WTC11 (cell line): ENCODE data around the gene CTSG. TPM values are rescaled to one million over a fixed set of nuclear protein-coding genes. Genes with fewer than 3 reads are reported as not detected.

Experiments used
- ATAC-seq: fragments of 200-7000 bp; cut with Tn5 transposase; 2 replicates; pipeline ENCODE4 v1.10.0; 2021; ENCODE audit warnings: mild to moderate bottlenecking, moderate library complexity
- CTCF ChIA-PET: fragments of 300-600 bp; sonication (Branson Sonifier 250); formaldehyde crosslinking; loops from one replicate; lab custom pipeline; 2021; ENCODE audit warnings: antibody characterized with exemption; lab: Charles Lee
- POLR2A ChIA-PET: fragments of 350-600 bp; sonication (Branson Sonifier 250); formaldehyde crosslinking; loops from one replicate; lab custom pipeline; 2021; ENCODE audit warnings: antibody characterized with exemption; lab: Charles Lee
- DNase-seq: peaks from one replicate; pipeline ENCODE4 v3.0.0; 2021; ENCODE audit warnings: low spot score
- H3K27ac Mint-ChIP-seq: 2 replicates; pipeline ENCODE4 v1.8.0; 2021; ENCODE audit warnings: mixed read lengths
- H3K27me3 Mint-ChIP-seq: 2 replicates; pipeline ENCODE4 v1.8.0; 2021; ENCODE audit warnings: low read depth, mild to moderate bottlenecking, moderate library complexity, mixed read lengths
- H3K36me3 Mint-ChIP-seq: 2 replicates; pipeline ENCODE4 v1.8.0; 2021; ENCODE audit warnings: mixed read lengths
- H3K4me1 Mint-ChIP-seq: 2 replicates; pipeline ENCODE4 v1.8.0; 2022; ENCODE audit warnings: mixed read lengths
- H3K4me3 Mint-ChIP-seq: 2 replicates; pipeline ENCODE4 v1.8.0; 2021; ENCODE audit warnings: mild to moderate bottlenecking, moderate library complexity, mixed read lengths
- H3K9me3 Mint-ChIP-seq: 2 replicates; pipeline ENCODE4 v1.8.0; 2021; ENCODE audit warnings: mixed read lengths
- FOXK1 ChIP-seq: sonication (generic); formaldehyde crosslinking; IDR thresholded peaks from 2 replicates; pipeline ENCODE4 v1.8.0; 2022; ENCODE audit warnings: mild to moderate bottlenecking, moderate library complexity, missing genetic modification reagents
- GABPB1 ChIP-seq: sonication (generic); formaldehyde crosslinking; IDR thresholded peaks from 2 replicates; pipeline ENCODE4 v1.8.1; 2023; ENCODE audit warnings: mild to moderate bottlenecking, missing genetic modification reagents
- NR1H2 ChIP-seq: sonication (generic); formaldehyde crosslinking; IDR thresholded peaks from 2 replicates; pipeline ENCODE4 v1.9.0; 2021; ENCODE audit warnings: mild to moderate bottlenecking, moderate library complexity, missing genetic modification reagents
- PRRX2 ChIP-seq: fragments of 250-450 bp; sonication (Bioruptor Pico); IDR thresholded peaks from 2 replicates; pipeline ENCODE4 v1.8.0; 2021; ENCODE audit warnings: mild to moderate bottlenecking
- RORB ChIP-seq: fragments of 250-450 bp; sonication (Bioruptor Pico); IDR thresholded peaks from 2 replicates; pipeline ENCODE4 v1.9.0; 2021; ENCODE audit warnings: mild to moderate bottlenecking
- TEAD4 ChIP-seq: sonication (generic); formaldehyde crosslinking; IDR thresholded peaks from 2 replicates; pipeline ENCODE4 v1.8.0; 2022; ENCODE audit warnings: mild to moderate bottlenecking, missing genetic modification reagents
- ZNF219 ChIP-seq: sonication (generic); formaldehyde crosslinking; IDR thresholded peaks from 2 replicates; pipeline ENCODE4 v1.8.0; 2023; ENCODE audit warnings: missing genetic modification reagents, mild to moderate bottlenecking, borderline replicate concordance
- ZNF232 ChIP-seq: sonication (generic); formaldehyde crosslinking; IDR thresholded peaks from 2 replicates; pipeline ENCODE4 v1.8.0; 2022; ENCODE audit warnings: mild to moderate bottlenecking, missing genetic modification reagents
- ZNF671 ChIP-seq: fragments of 250-450 bp; sonication (Bioruptor Pico); IDR thresholded peaks from 2 replicates; pipeline ENCODE4 v1.8.0; 2021; ENCODE audit warnings: mild to moderate bottlenecking
- total RNA-seq: library from RNA; stranded (reverse); gene quantifications from 3 replicates; pipeline ENCODE4 v1.2.3, GENCODE V29; 2021
- TF ChIP-seq, protein P1 (sequence below): sonication (generic); formaldehyde crosslinking; IDR thresholded peaks from 2 replicates; pipeline ENCODE4 v1.8.0; 2022; ENCODE audit warnings: mild to moderate bottlenecking, missing genetic modification reagents
- TF ChIP-seq, protein P2 (sequence below): sonication (generic); formaldehyde crosslinking; IDR thresholded peaks from 2 replicates; pipeline ENCODE4 v1.8.0; 2022; ENCODE audit warnings: missing genetic modification reagents
- TF ChIP-seq, protein P3 (sequence below): fragments of 250-450 bp; sonication (Bioruptor Pico); IDR thresholded peaks from 2 replicates; pipeline ENCODE4 v1.9.0; 2021; ENCODE audit warnings: mild to moderate bottlenecking, borderline replicate concordance
- TF ChIP-seq, protein P4 (sequence below): sonication (generic); formaldehyde crosslinking; IDR thresholded peaks from 2 replicates; pipeline ENCODE4 v1.8.0; 2022; ENCODE audit warnings: mild to moderate bottlenecking, missing genetic modification reagents
- TF ChIP-seq, protein P5 (sequence below): sonication (generic); formaldehyde crosslinking; IDR thresholded peaks from 2 replicates; pipeline ENCODE4 v1.8.0; 2023; ENCODE audit warnings: mild to moderate bottlenecking, missing genetic modification reagents

The CTSG gene
- total RNA-seq, 1 experiment from 2014 or later: not detected

DNA sequence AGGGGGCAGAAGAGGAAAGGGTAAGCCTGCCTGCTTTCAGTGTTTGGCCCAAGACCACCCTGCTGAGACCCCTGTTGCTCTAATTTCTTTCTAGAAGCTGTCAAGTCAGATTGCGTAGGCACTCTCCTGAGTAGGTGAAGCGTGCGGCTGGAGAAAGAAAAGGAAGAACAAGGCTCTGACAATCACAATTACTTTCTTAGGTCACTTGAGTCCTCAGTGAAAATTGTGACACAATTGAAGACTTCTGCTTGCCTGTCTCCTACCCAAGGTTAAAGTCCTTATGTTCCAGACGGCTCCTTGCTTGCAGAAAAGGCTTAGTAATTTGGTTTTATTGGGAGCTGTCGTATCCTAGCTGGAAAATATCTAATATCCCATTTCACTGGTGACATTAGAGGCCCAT lies 721 bp upstream of the CTSG start:
- ChIA-PET POLR2A (no interaction called here), CTCF (no interaction called here)
- H3K4me3 Mint-ChIP-seq: no peak overlapping the region
- TF ChIP-seq ZNF219: no peak
- no peak for TF ChIP-seq NR1H2 (CRISPR knock-in tag)
- no peaks in the 10 kb centered on the region; the same call in 1 of the 2 replicates for H3K27me3 Mint-ChIP-seq
- no peak for ATAC-seq
- DNase-seq: no peak
- no peak overlapping the region for H3K27ac Mint-ChIP-seq
- peaks cover 10% of the 10 kb centered on the region; the same call in 1 of the 2 replicates for H3K4me1 Mint-ChIP-seq
- H3K36me3 Mint-ChIP-seq: no peaks in the 10 kb centered on the region
- H3K9me3 Mint-ChIP-seq: no peaks in the 10 kb centered on the region

DNA sequence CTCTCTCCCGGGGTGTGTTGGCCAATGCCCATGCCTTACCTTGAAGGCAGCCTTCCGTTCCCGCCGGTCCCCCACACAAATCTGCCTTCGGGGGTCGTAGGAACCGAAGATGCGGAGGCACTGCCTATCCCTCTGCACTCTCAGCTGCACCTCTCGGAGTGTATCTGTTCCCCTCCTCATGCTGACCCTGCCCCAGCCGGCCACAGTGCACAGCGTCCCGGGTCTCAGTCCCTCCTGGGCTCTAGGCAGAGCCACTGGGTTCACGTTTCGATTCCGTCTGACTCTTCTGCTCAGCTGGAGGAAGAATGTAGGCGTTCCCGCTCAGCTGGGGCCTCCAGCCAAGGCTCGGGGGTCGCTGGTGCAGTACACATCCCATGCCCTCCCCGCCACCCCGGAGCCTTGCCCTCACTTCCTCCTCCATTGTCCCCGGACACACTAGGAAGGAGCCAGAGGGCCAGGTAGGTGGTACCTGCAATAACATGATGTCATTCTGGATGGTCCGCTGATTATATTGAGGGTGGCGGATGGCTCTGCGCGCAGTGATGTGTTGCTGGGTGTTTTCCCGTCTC lies 1.8 kb downstream of the CTSG start:
- peaks cover 10% of the 10 kb centered on the region; the same call in 1 of the 2 replicates for H3K4me1 Mint-ChIP-seq
- peak; percentile 66 for ATAC-seq
- no peaks in the 10 kb centered on the region; the same call in 1 of the 2 replicates for H3K27me3 Mint-ChIP-seq
- POLR2A ChIA-PET: no interaction called here
- H3K27ac Mint-ChIP-seq: no peak overlapping the region
- DNase-seq: no peak
- H3K4me3 Mint-ChIP-seq: no peak overlapping the region
- no peaks in the 10 kb centered on the region for H3K36me3 Mint-ChIP-seq
- H3K9me3 Mint-ChIP-seq: no peaks in the 10 kb centered on the region
- CTCF ChIA-PET: interaction anchor here (2.3 kb wide), 1 partner anchor 31 kb away, joined by 6 read pairs; no protein-coding TSS in a partner anchor
- TF ChIP-seq, protein P1, sequence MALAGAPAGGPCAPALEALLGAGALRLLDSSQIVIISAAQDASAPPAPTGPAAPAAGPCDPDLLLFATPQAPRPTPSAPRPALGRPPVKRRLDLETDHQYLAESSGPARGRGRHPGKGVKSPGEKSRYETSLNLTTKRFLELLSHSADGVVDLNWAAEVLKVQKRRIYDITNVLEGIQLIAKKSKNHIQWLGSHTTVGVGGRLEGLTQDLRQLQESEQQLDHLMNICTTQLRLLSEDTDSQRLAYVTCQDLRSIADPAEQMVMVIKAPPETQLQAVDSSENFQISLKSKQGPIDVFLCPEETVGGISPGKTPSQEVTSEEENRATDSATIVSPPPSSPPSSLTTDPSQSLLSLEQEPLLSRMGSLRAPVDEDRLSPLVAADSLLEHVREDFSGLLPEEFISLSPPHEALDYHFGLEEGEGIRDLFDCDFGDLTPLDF (CRISPR knock-in tag): no peak
- no peak for TF ChIP-seq ZNF232
- TF ChIP-seq, protein P2, sequence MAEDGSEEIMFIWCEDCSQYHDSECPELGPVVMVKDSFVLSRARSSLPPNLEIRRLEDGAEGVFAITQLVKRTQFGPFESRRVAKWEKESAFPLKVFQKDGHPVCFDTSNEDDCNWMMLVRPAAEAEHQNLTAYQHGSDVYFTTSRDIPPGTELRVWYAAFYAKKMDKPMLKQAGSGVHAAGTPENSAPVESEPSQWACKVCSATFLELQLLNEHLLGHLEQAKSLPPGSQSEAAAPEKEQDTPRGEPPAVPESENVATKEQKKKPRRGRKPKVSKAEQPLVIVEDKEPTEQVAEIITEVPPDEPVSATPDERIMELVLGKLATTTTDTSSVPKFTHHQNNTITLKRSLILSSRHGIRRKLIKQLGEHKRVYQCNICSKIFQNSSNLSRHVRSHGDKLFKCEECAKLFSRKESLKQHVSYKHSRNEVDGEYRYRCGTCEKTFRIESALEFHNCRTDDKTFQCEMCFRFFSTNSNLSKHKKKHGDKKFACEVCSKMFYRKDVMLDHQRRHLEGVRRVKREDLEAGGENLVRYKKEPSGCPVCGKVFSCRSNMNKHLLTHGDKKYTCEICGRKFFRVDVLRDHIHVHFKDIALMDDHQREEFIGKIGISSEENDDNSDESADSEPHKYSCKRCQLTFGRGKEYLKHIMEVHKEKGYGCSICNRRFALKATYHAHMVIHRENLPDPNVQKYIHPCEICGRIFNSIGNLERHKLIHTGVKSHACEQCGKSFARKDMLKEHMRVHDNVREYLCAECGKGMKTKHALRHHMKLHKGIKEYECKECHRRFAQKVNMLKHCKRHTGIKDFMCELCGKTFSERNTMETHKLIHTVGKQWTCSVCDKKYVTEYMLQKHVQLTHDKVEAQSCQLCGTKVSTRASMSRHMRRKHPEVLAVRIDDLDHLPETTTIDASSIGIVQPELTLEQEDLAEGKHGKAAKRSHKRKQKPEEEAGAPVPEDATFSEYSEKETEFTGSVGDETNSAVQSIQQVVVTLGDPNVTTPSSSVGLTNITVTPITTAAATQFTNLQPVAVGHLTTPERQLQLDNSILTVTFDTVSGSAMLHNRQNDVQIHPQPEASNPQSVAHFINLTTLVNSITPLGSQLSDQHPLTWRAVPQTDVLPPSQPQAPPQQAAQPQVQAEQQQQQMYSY (CRISPR knock-in tag): no peak

DNA sequence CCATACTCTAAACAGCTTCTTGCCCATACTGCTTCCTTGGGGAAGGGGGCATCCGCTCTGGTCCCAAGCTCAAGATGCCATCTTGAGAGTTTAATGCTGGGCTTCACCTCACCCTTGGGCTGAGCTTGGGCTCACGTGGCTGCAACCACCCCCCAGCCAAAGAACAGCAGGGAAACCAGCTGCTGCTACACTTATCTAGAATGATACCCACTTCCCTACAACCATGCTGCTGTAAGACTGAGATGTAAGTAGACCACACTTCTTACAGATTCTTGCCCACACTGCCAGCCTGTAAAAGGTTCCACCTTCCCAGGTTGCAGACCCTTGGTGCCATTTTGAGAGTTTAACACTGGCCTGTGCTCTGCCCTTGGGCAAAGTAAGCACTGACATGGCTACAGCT lies 9.7 kb downstream of the CTSG start:
- H3K4me1 Mint-ChIP-seq: no peaks in the 10 kb centered on the region
- H3K27me3 Mint-ChIP-seq: peaks cover 11% of the 10 kb centered on the region
- peaks cover 13% of the 10 kb centered on the region for H3K36me3 Mint-ChIP-seq
- H3K27ac Mint-ChIP-seq: no peak overlapping the region
- ChIA-PET CTCF (no interaction called here), POLR2A (no interaction called here)
- no peak overlapping the region for H3K4me3 Mint-ChIP-seq
- DNase-seq (no peak), ATAC-seq (no peak)
- TF ChIP-seq FOXK1: no peak
- TF ChIP-seq TEAD4 (CRISPR knock-in tag): no peak
- no peak for TF ChIP-seq GABPB1 (CRISPR knock-in tag)
- peaks cover 50% of the 10 kb centered on the region for H3K9me3 Mint-ChIP-seq

DNA sequence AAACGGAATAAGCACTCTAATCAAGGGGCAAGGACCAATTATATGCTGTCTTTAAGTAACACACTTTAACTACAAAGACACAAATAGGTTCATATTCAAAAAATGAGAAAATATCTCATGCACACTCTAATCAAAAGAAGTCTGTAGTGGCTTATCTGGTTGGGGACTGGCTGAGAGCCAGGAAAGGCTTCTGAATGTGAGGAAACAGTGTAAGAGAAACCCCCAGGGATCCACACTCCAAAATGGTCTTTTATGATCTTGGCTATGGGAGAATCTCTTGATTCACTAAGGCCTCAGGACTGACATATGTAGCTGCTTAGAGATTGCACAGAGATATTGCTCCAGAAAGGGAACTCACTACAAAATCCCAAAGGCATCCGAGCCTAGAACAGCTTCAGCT lies 10.3 kb downstream of the CTSG start:
- CTCF ChIA-PET: no interaction called here
- TF ChIP-seq, protein P3, sequence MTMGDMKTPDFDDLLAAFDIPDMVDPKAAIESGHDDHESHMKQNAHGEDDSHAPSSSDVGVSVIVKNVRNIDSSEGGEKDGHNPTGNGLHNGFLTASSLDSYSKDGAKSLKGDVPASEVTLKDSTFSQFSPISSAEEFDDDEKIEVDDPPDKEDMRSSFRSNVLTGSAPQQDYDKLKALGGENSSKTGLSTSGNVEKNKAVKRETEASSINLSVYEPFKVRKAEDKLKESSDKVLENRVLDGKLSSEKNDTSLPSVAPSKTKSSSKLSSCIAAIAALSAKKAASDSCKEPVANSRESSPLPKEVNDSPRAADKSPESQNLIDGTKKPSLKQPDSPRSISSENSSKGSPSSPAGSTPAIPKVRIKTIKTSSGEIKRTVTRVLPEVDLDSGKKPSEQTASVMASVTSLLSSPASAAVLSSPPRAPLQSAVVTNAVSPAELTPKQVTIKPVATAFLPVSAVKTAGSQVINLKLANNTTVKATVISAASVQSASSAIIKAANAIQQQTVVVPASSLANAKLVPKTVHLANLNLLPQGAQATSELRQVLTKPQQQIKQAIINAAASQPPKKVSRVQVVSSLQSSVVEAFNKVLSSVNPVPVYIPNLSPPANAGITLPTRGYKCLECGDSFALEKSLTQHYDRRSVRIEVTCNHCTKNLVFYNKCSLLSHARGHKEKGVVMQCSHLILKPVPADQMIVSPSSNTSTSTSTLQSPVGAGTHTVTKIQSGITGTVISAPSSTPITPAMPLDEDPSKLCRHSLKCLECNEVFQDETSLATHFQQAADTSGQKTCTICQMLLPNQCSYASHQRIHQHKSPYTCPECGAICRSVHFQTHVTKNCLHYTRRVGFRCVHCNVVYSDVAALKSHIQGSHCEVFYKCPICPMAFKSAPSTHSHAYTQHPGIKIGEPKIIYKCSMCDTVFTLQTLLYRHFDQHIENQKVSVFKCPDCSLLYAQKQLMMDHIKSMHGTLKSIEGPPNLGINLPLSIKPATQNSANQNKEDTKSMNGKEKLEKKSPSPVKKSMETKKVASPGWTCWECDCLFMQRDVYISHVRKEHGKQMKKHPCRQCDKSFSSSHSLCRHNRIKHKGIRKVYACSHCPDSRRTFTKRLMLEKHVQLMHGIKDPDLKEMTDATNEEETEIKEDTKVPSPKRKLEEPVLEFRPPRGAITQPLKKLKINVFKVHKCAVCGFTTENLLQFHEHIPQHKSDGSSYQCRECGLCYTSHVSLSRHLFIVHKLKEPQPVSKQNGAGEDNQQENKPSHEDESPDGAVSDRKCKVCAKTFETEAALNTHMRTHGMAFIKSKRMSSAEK: no peak
- TF ChIP-seq FOXK1: no peak
- TF ChIP-seq ZNF671: no peak
- no peak for TF ChIP-seq RORB (CRISPR knock-in tag)
- TF ChIP-seq, protein P4, sequence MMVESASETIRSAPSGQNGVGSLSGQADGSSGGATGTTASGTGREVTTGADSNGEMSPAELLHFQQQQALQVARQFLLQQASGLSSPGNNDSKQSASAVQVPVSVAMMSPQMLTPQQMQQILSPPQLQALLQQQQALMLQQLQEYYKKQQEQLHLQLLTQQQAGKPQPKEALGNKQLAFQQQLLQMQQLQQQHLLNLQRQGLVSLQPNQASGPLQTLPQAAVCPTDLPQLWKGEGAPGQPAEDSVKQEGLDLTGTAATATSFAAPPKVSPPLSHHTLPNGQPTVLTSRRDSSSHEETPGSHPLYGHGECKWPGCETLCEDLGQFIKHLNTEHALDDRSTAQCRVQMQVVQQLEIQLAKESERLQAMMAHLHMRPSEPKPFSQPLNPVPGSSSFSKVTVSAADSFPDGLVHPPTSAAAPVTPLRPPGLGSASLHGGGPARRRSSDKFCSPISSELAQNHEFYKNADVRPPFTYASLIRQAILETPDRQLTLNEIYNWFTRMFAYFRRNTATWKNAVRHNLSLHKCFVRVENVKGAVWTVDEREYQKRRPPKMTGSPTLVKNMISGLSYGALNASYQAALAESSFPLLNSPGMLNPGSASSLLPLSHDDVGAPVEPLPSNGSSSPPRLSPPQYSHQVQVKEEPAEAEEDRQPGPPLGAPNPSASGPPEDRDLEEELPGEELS: no peak
- TF ChIP-seq PRRX2 (CRISPR knock-in tag): no peak
- TF ChIP-seq, protein P5, sequence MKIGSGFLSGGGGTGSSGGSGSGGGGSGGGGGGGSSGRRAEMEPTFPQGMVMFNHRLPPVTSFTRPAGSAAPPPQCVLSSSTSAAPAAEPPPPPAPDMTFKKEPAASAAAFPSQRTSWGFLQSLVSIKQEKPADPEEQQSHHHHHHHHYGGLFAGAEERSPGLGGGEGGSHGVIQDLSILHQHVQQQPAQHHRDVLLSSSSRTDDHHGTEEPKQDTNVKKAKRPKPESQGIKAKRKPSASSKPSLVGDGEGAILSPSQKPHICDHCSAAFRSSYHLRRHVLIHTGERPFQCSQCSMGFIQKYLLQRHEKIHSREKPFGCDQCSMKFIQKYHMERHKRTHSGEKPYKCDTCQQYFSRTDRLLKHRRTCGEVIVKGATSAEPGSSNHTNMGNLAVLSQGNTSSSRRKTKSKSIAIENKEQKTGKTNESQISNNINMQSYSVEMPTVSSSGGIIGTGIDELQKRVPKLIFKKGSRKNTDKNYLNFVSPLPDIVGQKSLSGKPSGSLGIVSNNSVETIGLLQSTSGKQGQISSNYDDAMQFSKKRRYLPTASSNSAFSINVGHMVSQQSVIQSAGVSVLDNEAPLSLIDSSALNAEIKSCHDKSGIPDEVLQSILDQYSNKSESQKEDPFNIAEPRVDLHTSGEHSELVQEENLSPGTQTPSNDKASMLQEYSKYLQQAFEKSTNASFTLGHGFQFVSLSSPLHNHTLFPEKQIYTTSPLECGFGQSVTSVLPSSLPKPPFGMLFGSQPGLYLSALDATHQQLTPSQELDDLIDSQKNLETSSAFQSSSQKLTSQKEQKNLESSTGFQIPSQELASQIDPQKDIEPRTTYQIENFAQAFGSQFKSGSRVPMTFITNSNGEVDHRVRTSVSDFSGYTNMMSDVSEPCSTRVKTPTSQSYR (CRISPR knock-in tag): no peak

More for the DNA sequence above, 10.3 kb downstream of the CTSG start:
- POLR2A ChIA-PET: no interaction called here
- no peak for ATAC-seq
- peaks cover 11% of the 10 kb centered on the region for H3K27me3 Mint-ChIP-seq
- H3K9me3 Mint-ChIP-seq: peaks cover 53% of the 10 kb centered on the region
- no peaks in the 10 kb centered on the region for H3K4me1 Mint-ChIP-seq
- H3K27ac Mint-ChIP-seq: no peak overlapping the region
- no peak overlapping the region for H3K4me3 Mint-ChIP-seq
- peaks cover 13% of the 10 kb centered on the region for H3K36me3 Mint-ChIP-seq
- DNase-seq: no peak
